Common myeloid progenitor, CD34-positive (primary cell): Measurements from ENCODE around the gene MDM4.
"Not testable (repeated sequence)": the region's sequence is repeated elsewhere in the genome, so short reads cannot be mapped to it uniquely, and the experiment has no call there.

Experiments
- CTCF ChIA-PET: fragments of 350-600 bp; sonication (Branson Sonifier 250); formaldehyde crosslinking; loops from one replicate; lab custom pipeline; 2021; ENCODE audit warnings: antibody characterized with exemption; lab: Charles Lee
- POLR2A ChIA-PET: fragments of 350-600 bp; sonication (Branson Sonifier 250); formaldehyde crosslinking; loops from one replicate; lab custom pipeline; 2021; ENCODE audit warnings: antibody characterized with exemption; lab: Charles Lee
- DNase-seq, 3 donors: peaks; one replicate each; pipeline versions ENCODE4 v3.0.0 to v3.0.0-alpha.2; 2013
- H3K27ac ChIP-seq, 2 experiments: 1 replicate in 1 of 2; 2 replicates in 1 of 2; pipeline ENCODE4 v1.7.0; 2013; ENCODE audit warnings: inconsistent platforms in 2 of 2, low read length in 2 of 2, mild to moderate bottlenecking in 2 of 2, low read depth in 1 of 2, moderate library complexity in 1 of 2; ENCODE audit not compliant: severe bottlenecking in 2 of 2, insufficient read depth in 1 of 2, poor library complexity in 1 of 2
- H3K27me3 ChIP-seq, 5 experiments: replicated peaks in 2 of 5; 1 replicate in 3 of 5; 2 replicates in 2 of 5; pipeline versions ENCODE4 v1.6.1 to v1.7.0; 2013; ENCODE audit warnings: low read length in 4 of 5, mild to moderate bottlenecking in 2 of 5, moderate library complexity in 2 of 5, inconsistent platforms in 1 of 5; ENCODE audit not compliant: insufficient read depth in 5 of 5, control insufficient read depth in 4 of 5
- H3K36me3 ChIP-seq, 4 experiments: 1 replicate in 2 of 4; 2 replicates in 2 of 4; pipeline versions ENCODE4 v1.6.1 to v1.7.0; 2013; ENCODE audit warnings: low read length in 3 of 4, control low read depth in 1 of 4, mild to moderate bottlenecking in 1 of 4; ENCODE audit not compliant: control insufficient read depth in 4 of 4, insufficient read depth in 4 of 4
- H3K4me1 ChIP-seq, 4 experiments: 1 replicate in 3 of 4; 2 replicates in 1 of 4; pipeline versions ENCODE4 v1.6.1 to v1.7.1; 2013; ENCODE audit warnings: low read length in 3 of 4, mild to moderate bottlenecking in 3 of 4, control low read depth in 1 of 4, inconsistent platforms in 1 of 4, moderate library complexity in 1 of 4; ENCODE audit not compliant: control insufficient read depth in 4 of 4, insufficient read depth in 4 of 4; ENCODE audit errors: control extremely low read depth in 1 of 4
- H3K4me3 ChIP-seq, 7 experiments: 1 replicate in 4 of 7; 2 replicates in 3 of 7; pipeline versions ENCODE4 v1.5.1 to v1.7.0; 2013; ENCODE audit warnings: mild to moderate bottlenecking in 7 of 7, low read length in 6 of 7, moderate library complexity in 6 of 7, inconsistent platforms in 2 of 7, low read depth in 2 of 7, control low read depth in 1 of 7; ENCODE audit not compliant: insufficient read depth in 4 of 7, control insufficient read depth in 1 of 7; ENCODE audit errors: extremely low read depth in 1 of 7
- H3K9me3 ChIP-seq, 5 experiments: 1 replicate in 4 of 5; 2 replicates in 1 of 5; pipeline versions ENCODE4 v1.6.1 to v1.7.1; 2013; ENCODE audit warnings: low read length in 4 of 5, mild to moderate bottlenecking in 2 of 5, inconsistent platforms in 1 of 5, low read depth in 1 of 5, moderate library complexity in 1 of 5; ENCODE audit not compliant: control insufficient read depth in 4 of 5, insufficient read depth in 2 of 5; ENCODE audit errors: control extremely low read depth in 1 of 5
- WGBS: methylation state at CpG from one replicate; pipeline ENCODE4 v1.1.5; 2013; ENCODE audit not compliant: insufficient coverage; 5-methylcytosine and 5-hydroxymethylcytosine counted together

MDM4 gene

DNA sequence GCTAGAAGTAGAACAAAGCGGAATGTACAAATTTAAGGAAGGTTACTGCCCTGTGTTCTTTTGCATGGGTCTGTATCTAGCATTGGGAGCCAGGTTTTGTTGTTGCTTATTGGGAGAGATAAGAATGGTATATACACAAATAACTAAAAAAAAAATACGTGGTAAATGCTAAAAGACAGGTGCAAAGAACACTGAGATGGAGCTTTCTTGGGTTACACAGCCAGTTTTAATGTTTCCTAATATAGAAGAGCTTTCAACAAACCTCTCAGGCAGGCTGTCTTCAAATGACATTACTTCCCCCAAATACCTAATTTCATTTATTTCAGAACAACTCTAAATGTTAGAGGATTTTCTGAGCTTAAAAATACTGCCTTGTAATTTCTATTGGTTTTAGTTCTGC is 1.4 kb upstream of the MDM4 start:
- Histone ChIP-seq H3K27ac (peak overlapping the region in 1 of 2 experiments; percentile 43), H3K4me3 (no peak overlapping the region), H3K4me1 (peaks cover 18 to 64% (median 43%) of the 10 kb centered on the region in 4 experiments), H3K36me3 (peaks cover 0 to 13% (median 8%) of the 10 kb centered on the region in 4 experiments), H3K27me3 (no peaks in the 10 kb centered on the region), H3K9me3 (no peaks in the 10 kb centered on the region)
- DNase-seq: no peak
- POLR2A ChIA-PET: no interaction called here
- no CpG with 5 or more reads among the region's 2 CpGs for WGBS
- CTCF ChIA-PET: interaction anchor here (0.6 to 4.2 kb wide), 7 partner anchors 8 to 101 kb away, joined by 3 to 26 read pairs (median 4); no protein-coding TSS in a partner anchor

DNA sequence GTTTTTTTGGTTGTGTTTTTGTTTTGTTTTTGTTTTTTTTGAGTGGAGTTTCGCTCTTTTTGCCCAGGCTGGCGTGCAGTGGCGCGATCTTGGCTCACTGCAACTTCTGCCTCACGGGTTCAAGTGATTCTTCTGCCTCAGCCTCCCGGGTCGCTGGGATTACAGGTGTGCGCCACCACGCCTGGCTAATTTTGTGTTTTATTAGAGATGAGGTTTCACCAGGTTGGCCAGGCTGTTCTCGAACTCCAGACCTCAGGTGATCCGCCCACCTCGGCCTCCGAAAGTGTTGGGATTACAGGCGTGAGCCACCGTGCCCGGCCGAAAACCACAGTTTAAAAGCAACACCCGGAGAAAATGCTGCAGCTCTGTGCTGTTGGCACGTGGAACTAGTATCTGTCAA is 1.2 kb downstream of the MDM4 start:
- not testable (repeated sequence) for H3K27me3 ChIP-seq, H3K9me3 ChIP-seq, DNase-seq
- Histone ChIP-seq H3K4me1 (peaks cover 22 to 84% (median 60%) of the 10 kb centered on the region in 4 experiments), H3K36me3 (peaks cover 0 to 13% (median 8%) of the 10 kb centered on the region in 4 experiments), H3K4me3 (peak overlapping the region in 6 of 7 experiments; percentile 72 to 97 (median 89)), H3K27ac (peak overlapping the region in 1 of 2 experiments; percentile 98)
- POLR2A ChIA-PET: interaction anchor here (0.7 to 2.1 kb wide), 3 partner anchors 10 to 1444 kb away, joined by 3 to 21 read pairs (median 3); no protein-coding TSS in a partner anchor
- CTCF ChIA-PET: interaction anchor here (1.0 to 4.2 kb wide), 6 partner anchors 7 to 154 kb away, joined by 3 to 26 read pairs (median 11); no protein-coding TSS in a partner anchor
- 92% methylated on average over 17 of the region's 19 CpGs for WGBS

GRCh38 chr1:204520834-204521709 is 4.9 kb downstream of the MDM4 start:
- peak overlapping the region in 1 of 2 experiments; percentile 69 for H3K27ac ChIP-seq
- peak; percentile 57 to 94 (median 91) for DNase-seq
- H3K36me3 ChIP-seq: peaks cover 5 to 37% (median 20%) of the 10 kb centered on the region in 4 experiments
- CTCF ChIA-PET: interaction anchor here (1.4 to 1.7 kb wide), 2 partner anchors 13 to 286 kb away, joined by 6 read pairs; no protein-coding TSS in a partner anchor
- H3K27me3 ChIP-seq: no peaks in the 10 kb centered on the region
- H3K9me3 ChIP-seq: peaks cover 0 to 7% (median 5%) of the 10 kb centered on the region in 5 experiments
- peak overlapping the region in 3 of 7 experiments; percentile 13 to 50 (median 46) for H3K4me3 ChIP-seq
- no CpG with 5 or more reads among the region's 5 CpGs for WGBS
- peaks cover 6 to 49% (median 39%) of the 10 kb centered on the region in 4 experiments for H3K4me1 ChIP-seq
- POLR2A ChIA-PET: interaction anchor here (0.6 kb wide), 1 partner anchor 16 kb away, joined by 3 read pairs; no protein-coding TSS in a partner anchor

DNA sequence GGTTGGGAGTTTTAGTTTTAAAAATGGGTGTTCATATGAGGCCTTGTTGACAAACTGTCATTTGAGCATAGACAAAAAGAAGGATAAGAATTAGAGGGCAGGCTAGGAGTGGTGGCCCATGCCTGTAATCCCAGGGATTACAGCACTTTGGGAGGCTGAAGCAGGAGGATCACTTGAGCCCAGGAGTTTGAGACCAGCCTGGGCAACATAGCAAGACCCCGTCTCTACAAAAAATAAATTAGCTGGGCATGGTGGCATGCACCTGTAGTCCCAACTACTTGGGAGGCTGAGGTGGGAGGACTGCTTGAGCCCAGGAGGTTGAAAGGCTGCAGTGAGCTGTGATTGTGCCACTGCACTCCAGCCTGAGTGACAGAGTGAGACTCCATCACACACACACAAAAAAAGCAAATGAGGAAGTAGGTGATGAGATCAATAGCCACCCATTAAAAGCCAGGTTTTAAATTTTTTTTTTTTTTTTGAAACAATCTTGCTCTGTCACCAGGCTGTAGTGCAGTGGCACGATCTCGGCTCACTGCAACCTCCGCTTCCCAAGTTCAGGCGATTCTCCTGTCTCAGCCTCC is 5.8 kb downstream of the MDM4 start:
- CTCF ChIA-PET: interaction anchor here (0.9 to 1.7 kb wide), 3 partner anchors 14 to 285 kb away, joined by 3 to 6 read pairs (median 6); no protein-coding TSS in a partner anchor
- H3K36me3 ChIP-seq: peaks cover 7 to 44% (median 25%) of the 10 kb centered on the region in 4 experiments
- H3K27me3 ChIP-seq, H3K9me3 ChIP-seq, H3K4me3 ChIP-seq, POLR2A ChIA-PET: not testable (repeated sequence)
- peak overlapping the region in 1 of 2 experiments; percentile 69 for H3K27ac ChIP-seq
- peaks cover 6 to 48% (median 38%) of the 10 kb centered on the region in 4 experiments for H3K4me1 ChIP-seq
- DNase-seq: peak in 2 of 3 donors; percentile 41 to 50
- 96% methylated on average over 5 of the region's 5 CpGs for WGBS

DNA sequence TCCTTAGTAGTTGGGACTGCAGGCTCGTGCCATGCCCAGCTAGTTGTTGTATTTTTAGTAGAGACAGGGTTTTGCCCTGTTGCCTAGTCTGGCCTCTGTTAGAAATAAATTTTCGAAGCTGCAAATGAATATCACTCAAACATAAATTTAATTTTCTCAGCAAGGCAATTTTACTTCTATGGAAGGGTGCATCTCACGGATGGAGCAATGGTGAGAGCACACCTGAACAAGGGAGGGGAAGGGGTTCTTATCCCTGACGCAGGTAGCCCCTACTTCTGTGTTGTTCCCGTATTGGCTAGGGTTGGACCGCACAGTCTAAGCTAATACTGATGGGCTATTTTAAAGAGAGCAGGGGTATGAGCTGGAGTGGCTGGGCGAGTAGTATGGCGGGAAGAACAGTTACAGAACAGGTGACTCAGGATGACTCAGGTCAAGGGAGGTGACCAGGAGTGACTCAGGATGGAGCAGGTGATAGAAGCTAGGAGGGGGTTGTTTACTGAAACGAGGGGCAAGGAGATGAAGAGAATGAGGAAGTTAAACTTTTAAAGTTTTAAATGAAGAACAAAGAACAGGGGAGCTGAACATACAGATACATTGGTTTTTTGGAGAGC is 7.5 kb downstream of the MDM4 start:
- Histone ChIP-seq H3K36me3 (peaks cover 11 to 45% (median 31%) of the 10 kb centered on the region in 4 experiments), H3K27ac (no peak overlapping the region), H3K27me3 (no peaks in the 10 kb centered on the region), H3K4me3 (no peak overlapping the region), H3K9me3 (peaks cover 0 to 7% (median 5%) of the 10 kb centered on the region in 5 experiments), H3K4me1 (peaks cover 6 to 31% (median 22%) of the 10 kb centered on the region in 4 experiments)
- ChIA-PET CTCF (interaction anchor here (0.6 to 2.7 kb wide), 5 partner anchors 8 to 77 kb away, joined by 3 to 17 read pairs (median 3); partner anchors contain the start of gene MDM4), POLR2A (interaction anchor here (0.6 to 0.7 kb wide), 2 partner anchors 11 to 188 kb away, joined by 4 to 7 read pairs; no protein-coding TSS in a partner anchor)
- DNase-seq: peak in 2 of 3 donors; percentile 54 to 69
- 86% methylated on average over 5 of the region's 9 CpGs for WGBS

DNA sequence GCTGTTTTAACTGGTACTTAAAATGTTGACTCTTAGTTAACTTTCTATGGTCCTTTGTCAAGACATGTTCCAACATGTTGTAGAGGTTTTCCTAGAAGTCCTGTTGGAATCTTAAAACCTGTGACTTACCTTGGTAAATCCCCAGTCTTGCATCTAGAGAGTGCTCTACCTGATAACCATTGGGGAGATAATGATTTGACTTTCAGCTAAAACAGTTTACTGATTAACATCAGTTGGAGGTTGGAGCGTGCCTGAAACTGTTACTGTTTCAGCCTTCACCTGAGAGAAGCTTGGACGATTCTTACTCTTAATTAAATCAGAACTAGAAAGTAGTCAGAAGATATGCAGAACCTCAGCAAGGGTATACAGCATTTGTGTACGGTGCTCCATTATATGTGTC is 8.8 kb downstream of the MDM4 start:
- Histone ChIP-seq H3K9me3 (peaks cover 0 to 7% (median 5%) of the 10 kb centered on the region in 5 experiments), H3K27me3 (no peaks in the 10 kb centered on the region), H3K4me1 (peaks cover 6 to 20% (median 17%) of the 10 kb centered on the region in 4 experiments), H3K27ac (no peak overlapping the region), H3K36me3 (peaks cover 15 to 55% (median 40%) of the 10 kb centered on the region in 4 experiments), H3K4me3 (no peak overlapping the region)
- CTCF ChIA-PET: interaction anchor here (0.7 to 2.7 kb wide), 5 partner anchors 9 to 126 kb away, joined by 3 to 17 read pairs (median 3); partner anchors contain the start of gene MDM4
- no peak for DNase-seq
- WGBS: 90% methylated on average over 2 of the region's 3 CpGs
- POLR2A ChIA-PET: interaction anchor here (0.9 to 1.2 kb wide), 2 partner anchors 9 to 17 kb away, joined by 3 to 4 read pairs; partner anchors contain the start of gene MDM4
